ENCODE data around the gene RBPJ.

The RBPJ gene

GRCh38 chr4:26478330-26478729, 157.5 kb downstream of the RBPJ start:
- H3K27ac ChIP-seq (ENCODE audit: low read depth, low read length) = no peak overlapping the region
- H3K27me3 ChIP-seq (ENCODE audit: insufficient read depth, low read length) = no peaks in the 10 kb centered on the region
- no peaks in the 10 kb centered on the region for H3K36me3 ChIP-seq (ENCODE audit: insufficient read depth, low read length)
- H3K9ac ChIP-seq (ENCODE audit: low read depth, low read length) = no peak overlapping the region
- H3K4me3 ChIP-seq (ENCODE audit: low read length) = no peak overlapping the region
- H3K4me1 ChIP-seq (ENCODE audit: insufficient read depth, low read length) = no peaks in the 10 kb centered on the region
- no peaks in the 10 kb centered on the region for H3K9me3 ChIP-seq (ENCODE audit: insufficient read depth, low read depth, low read length)
- WGBS = 96% methylated on average over 13 of the region's 13 CpGs

- Histone ChIP-seq H3K9me3 (ENCODE audit: insufficient read depth, low read depth, low read length) (no peaks in the 10 kb centered on the region), H3K27ac (ENCODE audit: low read depth, low read length) (no peak overlapping the region), H3K4me3 (ENCODE audit: low read length) (no peak overlapping the region), H3K27me3 (ENCODE audit: insufficient read depth, low read length) (no peaks in the 10 kb centered on the region), H3K36me3 (ENCODE audit: insufficient read depth, low read length) (no peaks in the 10 kb centered on the region), H3K4me1 (ENCODE audit: insufficient read depth, low read length) (no peaks in the 10 kb centered on the region), H3K9ac (ENCODE audit: low read depth, low read length) (no peak overlapping the region)
- WGBS = 79% methylated on average over 3 of the region's 3 CpGs
These were observed 162.0 kb downstream of the RBPJ start for GRCh38 chr4:26482508-26483462.

- H3K27ac ChIP-seq (ENCODE audit: low read depth, low read length) = no peak overlapping the region
- no peaks in the 10 kb centered on the region for H3K36me3 ChIP-seq (ENCODE audit: insufficient read depth, low read length)
- 98% methylated on average over 2 of the region's 2 CpGs for WGBS
- H3K27me3 ChIP-seq (ENCODE audit: insufficient read depth, low read length) = no peaks in the 10 kb centered on the region
- H3K9ac ChIP-seq (ENCODE audit: low read depth, low read length) = no peak overlapping the region
- H3K4me1 ChIP-seq (ENCODE audit: insufficient read depth, low read length) = no peaks in the 10 kb centered on the region
- H3K9me3 ChIP-seq (ENCODE audit: insufficient read depth, low read depth, low read length) = no peaks in the 10 kb centered on the region
- no peak overlapping the region for H3K4me3 ChIP-seq (ENCODE audit: low read length)
These were observed 163.3 kb downstream of the RBPJ start for GRCh38 chr4:26484032-26484515.

- whole genome bisulfite sequencing = 83% methylated on average over 5 of the region's 5 CpGs
- Histone ChIP-seq H3K27ac (ENCODE audit: low read depth, low read length) (no peak overlapping the region), H3K27me3 (ENCODE audit: insufficient read depth, low read length) (no peaks in the 10 kb centered on the region)
These were observed 163.7 kb downstream of the RBPJ start for GRCh38 chr4:26484516-26484915.

More at GRCh38 chr4:26484516-26484915, 163.7 kb downstream of the RBPJ start:
- Histone ChIP-seq H3K4me1 (ENCODE audit: insufficient read depth, low read length) (no peaks in the 10 kb centered on the region), H3K9ac (ENCODE audit: low read depth, low read length) (no peak overlapping the region), H3K9me3 (ENCODE audit: insufficient read depth, low read depth, low read length) (no peaks in the 10 kb centered on the region), H3K4me3 (ENCODE audit: low read length) (no peak overlapping the region), H3K36me3 (ENCODE audit: insufficient read depth, low read length) (no peaks in the 10 kb centered on the region)

Measured in HUES64 (cell line).